GM18520 (cell line): ENCODE results near the gene RNLS.
A peak's percentile ranks its signal among the peaks of the same experiment; 100 is the strongest.

Experiments used
- ATAC-seq: cut with Tn5 transposase; IDR thresholded peaks from one replicate; pipeline ENCODE4 v1.9.1; 2021; ENCODE audit not compliant: unreplicated experiment

RNLS gene

DNA sequence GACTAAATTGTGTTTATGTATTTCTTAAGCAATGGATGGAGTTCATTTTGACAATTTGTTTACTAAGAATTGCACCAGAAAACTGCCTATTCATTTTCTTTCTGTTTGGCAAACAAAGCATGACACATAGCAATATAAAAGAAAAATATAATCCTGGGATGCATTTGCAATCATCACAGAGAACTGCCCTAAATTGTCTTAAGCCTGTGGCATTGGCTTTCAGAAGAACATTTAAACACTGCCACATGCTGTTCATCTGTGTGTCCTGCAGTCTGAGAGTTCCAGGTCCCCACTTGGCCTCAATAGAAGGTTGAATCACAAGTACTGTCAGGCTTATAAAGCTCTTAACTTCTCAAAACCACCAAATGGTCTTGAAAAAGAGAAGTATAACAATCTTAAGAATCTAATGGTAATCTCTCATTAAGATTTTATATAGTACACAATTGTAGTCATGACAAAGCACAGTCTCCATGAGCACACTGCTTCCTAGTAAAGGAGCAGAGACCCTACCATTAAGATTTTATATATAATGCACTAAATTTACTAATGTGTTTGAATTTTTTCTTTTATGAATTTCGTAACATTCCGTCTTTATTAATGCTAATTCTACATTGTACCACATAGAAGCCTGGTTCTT lies 29.9 kb downstream of the RNLS start:
- ATAC-seq: peak; percentile 88

DNA sequence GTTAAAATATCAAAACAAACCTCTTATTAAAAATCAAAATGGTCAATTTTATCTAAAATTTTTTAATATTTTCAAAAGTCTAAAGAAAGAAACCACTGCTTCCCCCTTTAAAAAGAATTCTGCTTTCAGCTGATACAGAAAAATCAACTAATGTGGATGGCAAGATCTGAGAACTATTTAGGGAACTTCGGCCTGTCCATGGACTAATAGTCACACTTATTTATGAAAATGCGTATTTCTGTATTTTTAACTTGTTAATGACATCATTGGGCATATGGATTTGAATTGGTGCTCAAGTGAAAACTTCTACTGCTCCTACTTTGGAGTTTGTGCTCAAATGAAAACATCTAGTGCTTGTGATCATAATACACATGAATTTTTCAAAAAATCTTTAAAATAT lies 31.9 kb downstream of the RNLS start:
- ATAC-seq: no peak

DNA sequence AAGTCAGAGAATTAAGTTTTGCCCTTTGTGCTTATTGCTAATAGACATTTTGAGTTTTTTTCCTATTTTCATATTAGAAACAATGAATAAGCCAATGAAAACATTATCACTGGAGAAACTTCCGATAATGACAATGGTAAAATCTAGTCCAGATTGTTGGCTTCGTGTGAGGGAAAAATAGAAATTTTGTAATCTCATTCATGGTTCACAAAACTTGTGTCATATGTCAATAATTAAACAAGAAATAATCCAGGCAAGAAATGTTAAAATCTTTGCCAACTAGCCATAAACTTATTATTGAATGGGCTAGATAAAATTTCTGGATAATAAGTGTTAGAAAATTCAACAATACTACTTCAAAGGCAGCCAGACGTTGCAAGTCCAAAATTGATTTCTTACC lies 36.6 kb downstream of the RNLS start:
- ATAC-seq: no peak

DNA sequence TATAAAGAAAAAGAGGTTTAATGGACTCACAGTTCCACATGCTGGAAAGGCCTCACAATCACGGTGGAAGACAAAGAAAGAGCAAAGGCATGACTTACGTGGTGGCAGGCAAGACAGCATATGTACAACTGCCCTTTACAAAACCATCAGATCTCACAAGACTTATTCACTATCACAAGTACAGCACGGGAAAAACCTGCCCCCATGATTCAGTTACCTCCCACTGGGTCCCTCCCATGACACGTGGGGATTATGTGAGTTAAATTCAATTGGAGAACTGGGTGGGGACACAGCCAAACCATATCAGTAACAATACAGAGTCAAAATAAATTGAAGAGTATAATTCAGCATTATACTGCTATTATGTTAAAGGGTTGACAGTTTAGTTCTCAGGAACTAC lies 37.8 kb downstream of the RNLS start:
- ATAC-seq: no peak

GRCh38 chr10:88544140-88544870 lies 38.8 kb downstream of the RNLS start:
- ATAC-seq: peak; percentile 44

DNA sequence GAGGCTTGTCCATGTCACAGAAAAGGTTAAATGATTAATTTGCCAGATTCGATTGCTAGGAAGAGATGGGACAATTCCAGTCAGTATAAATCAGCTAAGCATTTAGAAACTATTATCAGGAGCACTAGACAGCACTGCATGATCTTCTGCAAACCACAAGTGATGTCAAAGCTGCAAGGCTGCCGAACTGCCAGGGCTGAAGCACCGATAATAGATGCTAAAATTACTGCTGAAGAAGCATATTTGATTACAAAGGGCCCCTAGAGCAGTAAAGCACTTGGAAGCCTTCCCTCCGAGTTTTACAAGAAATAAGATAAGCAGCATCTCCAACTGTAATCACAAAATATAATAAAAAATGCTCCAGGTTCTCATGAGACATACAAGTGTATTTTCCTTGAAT lies 40.6 kb downstream of the RNLS start:
- no peak for ATAC-seq

GRCh38 chr10:88541116-88541626 lies 41.9 kb downstream of the RNLS start:
- ATAC-seq: no peak

DNA sequence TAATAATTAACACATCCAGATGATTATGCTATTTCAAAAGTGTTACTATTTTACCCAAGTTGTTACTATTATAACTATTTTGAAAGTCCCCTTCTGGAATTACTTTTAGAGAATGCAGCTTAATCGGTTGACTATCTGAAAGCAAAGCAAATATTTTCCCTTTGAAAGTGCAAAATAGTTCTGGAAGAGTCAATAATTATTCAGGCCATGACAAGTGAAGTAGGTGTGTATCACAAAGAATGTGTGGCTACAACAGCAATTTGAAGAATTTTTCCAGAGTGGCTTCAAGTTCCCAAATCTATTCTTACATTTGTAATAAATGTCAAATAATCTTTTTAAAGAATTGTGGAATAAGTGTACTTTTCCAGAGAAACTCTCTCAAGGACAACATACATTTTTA lies 42.8 kb downstream of the RNLS start:
- no peak for ATAC-seq

DNA sequence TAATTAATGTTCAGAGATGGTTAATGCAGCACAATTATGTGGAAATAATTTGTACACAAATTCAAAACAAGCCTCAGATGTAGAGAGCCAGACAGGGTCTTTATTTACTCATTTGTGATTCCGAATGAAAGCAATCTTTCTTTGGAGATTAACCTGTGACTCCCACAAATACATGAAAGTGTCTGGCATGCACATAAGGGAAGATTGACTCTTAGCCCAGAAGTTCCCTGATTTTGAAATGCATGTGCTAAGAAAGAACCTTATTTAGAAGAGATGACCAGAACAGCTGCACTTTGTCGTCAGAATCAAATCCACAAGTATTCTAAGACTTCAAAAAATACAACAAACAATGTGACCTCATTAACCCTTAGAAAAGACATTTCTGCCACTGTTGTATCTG lies 45.1 kb downstream of the RNLS start:
- ATAC-seq: no peak

GRCh38 chr10:88537322-88537721 lies 45.8 kb downstream of the RNLS start:
- no peak for ATAC-seq

- ATAC-seq: no peak
Measured at GRCh38 chr10:88536437-88536836, 46.7 kb downstream of the RNLS start.

- no peak for ATAC-seq
Measured at GRCh38 chr10:88534072-88534665, 48.9 kb downstream of the RNLS start.

DNA sequence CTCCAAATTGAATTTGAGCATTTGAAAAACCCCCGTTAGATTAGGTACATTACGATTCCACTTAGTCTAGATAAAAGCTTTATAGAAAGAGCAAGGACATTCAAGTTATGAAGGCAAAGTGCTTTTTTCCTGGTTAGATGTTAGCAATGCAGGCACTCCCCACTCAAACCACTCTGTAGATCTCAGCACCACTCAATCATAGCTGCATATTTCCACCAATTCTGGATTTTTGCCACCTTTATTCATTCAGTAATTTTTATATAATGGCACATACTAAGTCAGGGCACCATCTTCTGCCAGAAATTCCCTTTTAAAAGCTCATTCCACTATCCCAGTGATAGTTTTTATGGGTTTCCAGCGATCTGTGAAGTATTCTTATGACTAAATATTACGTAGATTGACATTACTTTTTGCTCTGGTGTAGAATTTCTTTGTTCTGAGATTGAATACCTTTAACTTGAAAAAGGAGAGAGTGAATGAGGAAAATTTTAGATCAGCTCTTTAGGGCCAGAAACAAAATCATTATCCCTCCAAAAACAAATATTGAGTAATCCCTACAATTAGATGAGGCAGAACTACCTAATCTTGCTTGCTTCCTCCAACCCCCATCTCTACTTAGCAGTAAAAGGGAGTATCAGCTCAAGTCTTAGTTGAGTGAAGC lies 51.6 kb downstream of the RNLS start:
- ATAC-seq: no peak

- no peak for ATAC-seq
Measured at GRCh38 chr10:88530629-88531391, 52.3 kb downstream of the RNLS start.

GRCh38 chr10:88530093-88530492 lies 53.0 kb downstream of the RNLS start:
- no peak for ATAC-seq

GRCh38 chr10:88528806-88529570 lies 54.1 kb downstream of the RNLS start:
- ATAC-seq: no peak

GRCh38 chr10:88528201-88528600 lies 54.9 kb downstream of the RNLS start:
- ATAC-seq: no peak

DNA sequence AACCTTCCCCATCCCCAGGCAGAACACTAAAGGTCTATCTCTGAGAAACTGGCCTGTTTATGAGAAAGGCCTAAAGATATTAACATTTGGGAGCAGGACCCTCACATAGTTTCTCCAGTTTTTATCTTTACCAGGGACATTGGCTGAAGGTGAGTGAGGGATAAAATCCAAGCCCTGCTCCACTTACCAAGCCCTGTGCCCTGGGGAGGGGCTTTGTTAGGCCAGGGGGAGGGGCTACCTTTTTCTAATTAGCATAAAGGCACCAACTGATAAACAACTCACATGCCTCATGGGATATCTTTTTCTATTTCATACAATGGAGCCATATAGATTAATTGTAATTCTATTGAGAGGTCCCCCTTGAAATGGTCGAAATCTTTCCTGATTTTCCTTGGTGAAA lies 55.9 kb downstream of the RNLS start:
- no peak for ATAC-seq

- ATAC-seq: no peak
Measured at GRCh38 chr10:88526501-88527105, 56.5 kb downstream of the RNLS start.
